Ureter (tissue), 1 donor: ENCODE results near the gene SLK. TPM values are rescaled to one million over a fixed set of nuclear protein-coding genes. Genes with fewer than 3 reads are reported as not detected.

Experiments
- DNase-seq: peaks from one replicate; pipeline ENCODE4 v3.0.0-alpha.2; 2020; ENCODE audit warnings: low spot score
- total RNA-seq: library from RNA; stranded (reverse); gene quantifications from one replicate; pipeline ENCODE4 v1.2.4, GENCODE V29; 2023
- donor health status: DM: yes; HTN: yes; CAD: no.

Gene SLK
- total RNA-seq, 1 donor from 2014 or later, result 66.4 TPM

GRCh38 chr10:104049504-104050250 lies 82.7 kb downstream of the SLK start:
- DNase-seq, result no peak

GRCh38 chr10:104052431-104052830 lies 85.5 kb downstream of the SLK start:
- DNase-seq, result no peak

- DNase-seq, result no peak
These were observed 86.3 kb downstream of the SLK start for GRCh38 chr10:104053201-104053600.

- DNase-seq, result no peak
These were observed 87.5 kb downstream of the SLK start for GRCh38 chr10:104054430-104054829.

- no peak for DNase-seq
These were observed 89.8 kb downstream of the SLK start for GRCh38 chr10:104056619-104057273.

GRCh38 chr10:104057717-104058116 lies 90.8 kb downstream of the SLK start:
- no peak for DNase-seq

GRCh38 chr10:104059364-104059763 lies 92.4 kb downstream of the SLK start:
- no peak for DNase-seq

- DNase-seq, result no peak
These were observed 94.3 kb downstream of the SLK start for GRCh38 chr10:104061196-104061595.

- no peak for DNase-seq
These were observed 98.8 kb downstream of the SLK start for GRCh38 chr10:104065748-104066147.

GRCh38 chr10:104066945-104067344 lies 100.0 kb downstream of the SLK start:
- no peak for DNase-seq

- DNase-seq, result no peak
These were observed 100.6 kb downstream of the SLK start for GRCh38 chr10:104067525-104067924.

GRCh38 chr10:104069613-104070012 lies 102.7 kb downstream of the SLK start:
- DNase-seq, result no peak

GRCh38 chr10:104072786-104073185 lies 105.8 kb downstream of the SLK start:
- DNase-seq, result no peak

GRCh38 chr10:104074505-104074904 lies 107.6 kb downstream of the SLK start:
- DNase-seq, result no peak

GRCh38 chr10:104076743-104077160 lies 109.8 kb downstream of the SLK start:
- DNase-seq, result no peak

GRCh38 chr10:104077247-104077646 lies 110.3 kb downstream of the SLK start:
- DNase-seq, result no peak

GRCh38 chr10:104077663-104078151 lies 110.8 kb downstream of the SLK start:
- no peak for DNase-seq

Other genes with a start within 250 kb of the SLK start
- gene SH3PXD2A, start 111.6 kb upstream of the SLK start, total RNA-seq, result 50.3 TPM
- 49.3 TPM for gene STN1, start 49.0 kb upstream of the SLK start, total RNA-seq
- gene COL17A1, start 118.7 kb downstream of the SLK start, total RNA-seq, result 18.5 TPM
- 8.4 TPM for gene SFR1, start 155.0 kb downstream of the SLK start, total RNA-seq